LNCaP clone FGC (cell line): ENCODE measurements around the gene BNIP3.

Source experiments
- DNase-seq: peaks from one replicate; pipeline ENCODE4 v3.0.0-alpha.2; 2011; ENCODE audit warnings: low read depth
- H3K4me3 ChIP-seq: 2 replicates; pipeline ENCODE4 v1.5.1; 2011; ENCODE audit warnings: mild to moderate bottlenecking, low read depth, low read length, control low read depth
- TF ChIP-seq, protein P1 (sequence below): IDR thresholded peaks from 2 replicates; pipeline ENCODE4 v1.5.1; 2012; ENCODE audit warnings: mild to moderate bottlenecking; ENCODE audit not compliant: control insufficient read depth, insufficient read depth; ENCODE audit errors: extremely low read depth

The BNIP3 gene

GRCh38 chr10:131930586-131931330 lies 51.0 kb downstream of the BNIP3 start:
- no peak for DNase-seq
- no peak overlapping the region for H3K4me3 ChIP-seq
- TF ChIP-seq, protein P1, sequence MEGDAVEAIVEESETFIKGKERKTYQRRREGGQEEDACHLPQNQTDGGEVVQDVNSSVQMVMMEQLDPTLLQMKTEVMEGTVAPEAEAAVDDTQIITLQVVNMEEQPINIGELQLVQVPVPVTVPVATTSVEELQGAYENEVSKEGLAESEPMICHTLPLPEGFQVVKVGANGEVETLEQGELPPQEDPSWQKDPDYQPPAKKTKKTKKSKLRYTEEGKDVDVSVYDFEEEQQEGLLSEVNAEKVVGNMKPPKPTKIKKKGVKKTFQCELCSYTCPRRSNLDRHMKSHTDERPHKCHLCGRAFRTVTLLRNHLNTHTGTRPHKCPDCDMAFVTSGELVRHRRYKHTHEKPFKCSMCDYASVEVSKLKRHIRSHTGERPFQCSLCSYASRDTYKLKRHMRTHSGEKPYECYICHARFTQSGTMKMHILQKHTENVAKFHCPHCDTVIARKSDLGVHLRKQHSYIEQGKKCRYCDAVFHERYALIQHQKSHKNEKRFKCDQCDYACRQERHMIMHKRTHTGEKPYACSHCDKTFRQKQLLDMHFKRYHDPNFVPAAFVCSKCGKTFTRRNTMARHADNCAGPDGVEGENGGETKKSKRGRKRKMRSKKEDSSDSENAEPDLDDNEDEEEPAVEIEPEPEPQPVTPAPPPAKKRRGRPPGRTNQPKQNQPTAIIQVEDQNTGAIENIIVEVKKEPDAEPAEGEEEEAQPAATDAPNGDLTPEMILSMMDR, result no peak

- TF ChIP-seq, protein P1, result no peak
- no peak overlapping the region for H3K4me3 ChIP-seq
These were observed 51.6 kb downstream of the BNIP3 start for GRCh38 chr10:131930150-131930549.

DNA sequence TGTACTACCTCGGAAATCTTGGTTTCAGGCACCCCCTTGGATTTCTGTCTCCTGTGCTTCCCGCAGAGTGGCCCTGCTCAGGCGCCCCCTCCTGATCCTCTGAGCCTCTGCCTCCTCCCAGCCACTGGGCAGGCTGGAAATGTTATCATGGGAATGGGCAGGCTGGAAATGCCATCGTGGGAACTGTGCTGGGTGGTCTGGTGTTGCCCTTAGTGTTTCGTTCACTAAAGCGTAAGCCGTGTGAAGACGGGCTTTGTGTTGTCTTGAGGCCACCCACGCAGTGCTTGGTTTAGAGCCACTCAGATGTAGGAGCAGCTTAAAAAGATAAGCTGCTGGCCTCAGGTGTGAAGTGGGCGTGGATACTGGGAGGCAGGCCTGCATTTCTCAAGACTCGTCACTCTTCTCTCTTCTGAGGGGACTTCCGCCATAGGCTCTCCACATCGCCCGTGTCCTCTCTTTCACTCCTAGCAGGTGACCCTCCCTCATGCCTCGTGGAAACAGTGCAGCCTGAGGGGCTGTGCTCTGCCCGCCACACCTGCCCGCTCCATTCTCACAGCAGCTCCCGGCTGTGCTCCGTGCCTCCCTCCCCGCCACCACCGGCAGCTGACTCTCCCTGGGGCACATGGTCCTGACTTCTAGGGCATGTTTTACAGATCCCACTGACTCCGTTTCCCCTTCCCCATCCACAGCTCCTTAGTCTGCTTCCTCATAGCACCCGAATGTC lies 52.4 kb downstream of the BNIP3 start:
- no peak for DNase-seq
- TF ChIP-seq, protein P1, result no peak

More at GRCh38 chr10:131930150-131930549, 51.6 kb downstream of the BNIP3 start:
- no peak for DNase-seq

GRCh38 chr10:131928248-131929095 lies 53.3 kb downstream of the BNIP3 start:
- TF ChIP-seq, protein P1, result no peak
- DNase-seq, result no peak
- H3K4me3 ChIP-seq, result no peak overlapping the region

More for the DNA sequence above, 52.4 kb downstream of the BNIP3 start:
- H3K4me3 ChIP-seq, result no peak overlapping the region

- DNase-seq, result no peak
- no peak overlapping the region for H3K4me3 ChIP-seq
- TF ChIP-seq, protein P1, result no peak
These were observed 54.8 kb downstream of the BNIP3 start for GRCh38 chr10:131926743-131927595.

DNA sequence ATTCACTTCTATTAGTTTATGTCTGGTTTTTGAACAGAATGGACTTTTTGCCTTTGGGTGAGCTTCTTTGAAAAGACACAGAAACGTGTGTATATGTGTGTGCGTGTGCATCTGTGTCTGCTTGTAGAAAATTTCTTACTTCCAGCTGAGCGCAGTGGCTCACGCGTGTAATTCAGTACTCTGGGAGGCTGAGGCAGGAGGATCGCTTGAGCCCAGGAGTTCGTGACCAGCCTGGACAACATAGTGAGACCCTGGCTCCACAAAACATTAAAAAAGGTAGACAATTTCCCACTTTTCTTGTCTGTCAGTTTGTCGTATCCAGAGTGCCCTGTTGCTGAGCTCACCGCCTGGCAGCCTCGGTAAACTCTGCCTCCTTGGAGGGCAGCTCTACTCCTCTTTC lies 55.5 kb downstream of the BNIP3 start:
- TF ChIP-seq, protein P1, result no peak
- DNase-seq, result no peak
- H3K4me3 ChIP-seq, result no peak overlapping the region
